ENCODE data around the gene DHFR. TPM values are rescaled to one million over a fixed set of nuclear protein-coding genes. Genes with fewer than 3 reads are reported as not detected.

Gene DHFR
- total RNA-seq, 1 donor from 2014 or later, result 0.53 TPM

GRCh38 chr5:80615266-80615914, 39.4 kb downstream of the DHFR start:
- no peak overlapping the region for H3K27ac ChIP-seq

GRCh38 chr5:80609692-80610091, 45.1 kb downstream of the DHFR start:
- Histone ChIP-seq H3K4me1 (no peaks in the 10 kb centered on the region), H3K27me3 (no peaks in the 10 kb centered on the region), H3K9me3 (no peaks in the 10 kb centered on the region), H3K4me3 (no peak overlapping the region), H3K36me3 (no peaks in the 10 kb centered on the region), H3K27ac (no peak overlapping the region)
- intact Hi-C loops (cut with DNase I), result no loop called here
- DNase-seq (ENCODE audit: low spot score in 2 of 2), result no peak
- TF ChIP-seq, protein P1, sequence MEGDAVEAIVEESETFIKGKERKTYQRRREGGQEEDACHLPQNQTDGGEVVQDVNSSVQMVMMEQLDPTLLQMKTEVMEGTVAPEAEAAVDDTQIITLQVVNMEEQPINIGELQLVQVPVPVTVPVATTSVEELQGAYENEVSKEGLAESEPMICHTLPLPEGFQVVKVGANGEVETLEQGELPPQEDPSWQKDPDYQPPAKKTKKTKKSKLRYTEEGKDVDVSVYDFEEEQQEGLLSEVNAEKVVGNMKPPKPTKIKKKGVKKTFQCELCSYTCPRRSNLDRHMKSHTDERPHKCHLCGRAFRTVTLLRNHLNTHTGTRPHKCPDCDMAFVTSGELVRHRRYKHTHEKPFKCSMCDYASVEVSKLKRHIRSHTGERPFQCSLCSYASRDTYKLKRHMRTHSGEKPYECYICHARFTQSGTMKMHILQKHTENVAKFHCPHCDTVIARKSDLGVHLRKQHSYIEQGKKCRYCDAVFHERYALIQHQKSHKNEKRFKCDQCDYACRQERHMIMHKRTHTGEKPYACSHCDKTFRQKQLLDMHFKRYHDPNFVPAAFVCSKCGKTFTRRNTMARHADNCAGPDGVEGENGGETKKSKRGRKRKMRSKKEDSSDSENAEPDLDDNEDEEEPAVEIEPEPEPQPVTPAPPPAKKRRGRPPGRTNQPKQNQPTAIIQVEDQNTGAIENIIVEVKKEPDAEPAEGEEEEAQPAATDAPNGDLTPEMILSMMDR (IDR thresholded peaks at IDR 0.05), result no peak

More at GRCh38 chr5:80615266-80615914, 39.4 kb downstream of the DHFR start:
- intact Hi-C loops (cut with DNase I), result no loop called here
- H3K27me3 ChIP-seq, result no peaks in the 10 kb centered on the region
- H3K4me1 ChIP-seq, result no peaks in the 10 kb centered on the region
- no peaks in the 10 kb centered on the region for H3K36me3 ChIP-seq
- no peak overlapping the region for H3K4me3 ChIP-seq
- DNase-seq (ENCODE audit: low spot score in 2 of 2), result no peak
- no peaks in the 10 kb centered on the region for H3K9me3 ChIP-seq
- TF ChIP-seq, protein P1 (IDR thresholded peaks at IDR 0.05), result no peak

DNA sequence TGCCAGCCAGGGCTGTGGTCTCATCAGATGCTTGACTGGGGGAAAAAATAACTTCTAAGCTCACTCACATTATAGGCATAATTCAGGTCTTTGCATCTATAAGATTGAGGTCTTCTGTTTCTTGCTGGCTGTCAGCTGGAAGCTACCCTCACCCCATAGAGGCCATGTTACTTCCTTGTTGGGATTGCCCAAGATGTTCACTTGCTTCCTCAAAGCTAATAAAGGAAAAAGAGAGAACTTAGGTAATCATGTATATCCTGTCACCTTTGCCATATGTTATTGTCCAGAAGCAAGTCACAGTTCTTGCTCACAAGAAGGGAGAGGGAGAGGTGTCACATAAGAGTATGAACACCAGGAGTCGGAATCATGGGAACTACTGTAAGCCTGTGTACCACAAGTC, 46.1 kb downstream of the DHFR start:
- intact Hi-C loops (cut with DNase I), result no loop called here
- Histone ChIP-seq H3K36me3 (no peaks in the 10 kb centered on the region), H3K27ac (no peak overlapping the region), H3K4me1 (no peaks in the 10 kb centered on the region), H3K4me3 (no peak overlapping the region), H3K9me3 (no peaks in the 10 kb centered on the region), H3K27me3 (no peaks in the 10 kb centered on the region)
- TF ChIP-seq, protein P1 (IDR thresholded peaks at IDR 0.05), result no peak
- DNase-seq (ENCODE audit: low spot score in 2 of 2), result no peak

GRCh38 chr5:80607832-80608231, 47.0 kb downstream of the DHFR start:
- Histone ChIP-seq H3K27ac (no peak overlapping the region), H3K4me1 (no peaks in the 10 kb centered on the region), H3K36me3 (no peaks in the 10 kb centered on the region), H3K4me3 (no peak overlapping the region), H3K27me3 (no peaks in the 10 kb centered on the region), H3K9me3 (no peaks in the 10 kb centered on the region)
- no peak for DNase-seq (ENCODE audit: low spot score in 2 of 2)
- TF ChIP-seq, protein P1 (IDR thresholded peaks at IDR 0.05), result no peak
- intact Hi-C loops (cut with DNase I), result no loop called here

- no peaks in the 10 kb centered on the region for H3K9me3 ChIP-seq
- TF ChIP-seq, protein P1 (IDR thresholded peaks at IDR 0.05), result no peak
Observed at GRCh38 chr5:80607343-80607742, 47.4 kb downstream of the DHFR start.

More at GRCh38 chr5:80607343-80607742, 47.4 kb downstream of the DHFR start:
- H3K4me1 ChIP-seq, result no peaks in the 10 kb centered on the region
- H3K4me3 ChIP-seq, result no peak overlapping the region
- H3K27me3 ChIP-seq, result no peaks in the 10 kb centered on the region
- no peak overlapping the region for H3K27ac ChIP-seq
- intact Hi-C loops (cut with DNase I), result no loop called here
- no peak for DNase-seq (ENCODE audit: low spot score in 2 of 2)
- no peaks in the 10 kb centered on the region for H3K36me3 ChIP-seq

Measured in ascending aorta (tissue), 2 donors.